Measurements from ENCODE around the gene INHBE.

The INHBE gene

DNA sequence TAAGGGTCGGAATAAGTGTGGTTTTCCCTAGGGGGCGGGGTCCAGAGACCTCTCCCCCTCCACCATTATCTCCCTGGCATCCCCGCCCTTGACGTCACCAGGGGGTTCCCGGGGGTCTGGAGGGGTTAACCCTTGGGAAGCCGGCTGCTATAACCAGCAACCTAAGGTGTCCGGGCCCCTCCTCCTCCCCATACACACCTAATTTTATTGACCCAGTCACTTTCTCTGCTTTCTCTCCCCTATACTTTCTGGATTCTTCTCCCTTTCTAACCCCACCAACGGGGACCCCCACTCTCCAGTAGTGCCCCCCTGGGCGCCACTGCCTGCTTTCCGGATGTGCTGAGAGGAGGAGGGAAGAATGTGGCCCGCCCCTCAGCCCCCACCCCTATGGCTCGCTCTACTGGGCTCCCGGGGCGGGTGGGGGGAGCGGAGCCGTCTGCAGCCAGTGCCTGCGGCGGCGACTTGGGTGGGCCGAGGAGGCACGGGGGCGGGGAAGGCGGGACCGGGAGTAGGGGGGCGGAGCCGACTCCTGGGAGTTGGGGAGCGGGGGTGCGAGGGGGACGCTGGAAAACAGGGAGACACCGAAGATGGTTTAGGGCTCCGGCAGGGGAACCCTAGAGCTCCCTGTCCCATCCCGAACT lies 6.3 kb downstream of the INHBE start:
- DNase-seq, result peak in 2 of 4 experiments; percentile 34 to 40

DNA sequence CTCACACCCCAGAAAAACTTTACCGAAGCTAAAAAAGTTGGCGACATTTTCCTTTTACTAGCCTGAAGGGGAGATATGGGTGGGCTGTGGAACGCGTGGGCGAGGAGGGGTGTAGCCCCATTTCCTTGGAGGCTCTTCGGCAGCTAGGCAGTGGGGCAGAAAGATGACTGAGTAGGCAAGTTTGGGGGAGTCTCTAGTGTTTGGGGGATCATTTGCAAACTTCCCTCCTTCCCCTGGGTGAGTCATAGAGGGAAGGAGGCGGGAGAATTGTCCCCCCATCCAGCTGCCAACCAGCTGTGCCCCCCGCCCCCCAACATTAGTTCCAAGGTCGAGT lies 6.8 kb downstream of the INHBE start:
- DNase-seq, result no peak

- DNase-seq, result peak; percentile 83 to 90 (median 86)
Measured at GRCh38 chr12:57462251-57462911, 7.3 kb downstream of the INHBE start.

- DNase-seq, result no peak
Measured at GRCh38 chr12:57462912-57463253, 7.8 kb downstream of the INHBE start.

DNA sequence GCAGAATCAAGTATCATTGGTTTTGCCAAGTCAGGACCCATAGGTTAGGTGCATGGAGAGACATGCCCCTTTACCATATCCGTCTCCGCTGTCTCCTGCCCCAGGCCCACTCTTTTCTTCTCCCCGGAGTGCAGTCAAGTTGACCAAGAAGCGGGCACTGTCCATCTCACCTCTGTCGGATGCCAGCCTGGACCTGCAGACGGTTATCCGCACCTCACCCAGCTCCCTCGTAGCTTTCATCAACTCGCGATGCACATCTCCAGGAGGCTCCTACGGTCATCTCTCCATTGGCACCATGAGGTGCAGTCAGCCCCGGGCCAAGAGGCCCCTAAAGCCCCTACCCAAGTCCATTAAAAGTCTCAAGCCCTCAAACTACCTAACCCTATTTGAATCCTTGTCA lies 9.5 kb downstream of the INHBE start:
- no peak for DNase-seq

- DNase-seq, result no peak
Measured at GRCh38 chr12:57465030-57465746, 10.1 kb downstream of the INHBE start.

GRCh38 chr12:57465747-57466505 lies 10.8 kb downstream of the INHBE start:
- DNase-seq, result no peak

GRCh38 chr12:57467212-57467874 lies 12.2 kb downstream of the INHBE start:
- no peak for DNase-seq

- no peak for DNase-seq
Measured at GRCh38 chr12:57467915-57468314, 12.8 kb downstream of the INHBE start.

GRCh38 chr12:57469296-57470164 lies 14.4 kb downstream of the INHBE start:
- no peak for DNase-seq

GRCh38 chr12:57470286-57470969 lies 15.3 kb downstream of the INHBE start:
- DNase-seq, result no peak

DNA sequence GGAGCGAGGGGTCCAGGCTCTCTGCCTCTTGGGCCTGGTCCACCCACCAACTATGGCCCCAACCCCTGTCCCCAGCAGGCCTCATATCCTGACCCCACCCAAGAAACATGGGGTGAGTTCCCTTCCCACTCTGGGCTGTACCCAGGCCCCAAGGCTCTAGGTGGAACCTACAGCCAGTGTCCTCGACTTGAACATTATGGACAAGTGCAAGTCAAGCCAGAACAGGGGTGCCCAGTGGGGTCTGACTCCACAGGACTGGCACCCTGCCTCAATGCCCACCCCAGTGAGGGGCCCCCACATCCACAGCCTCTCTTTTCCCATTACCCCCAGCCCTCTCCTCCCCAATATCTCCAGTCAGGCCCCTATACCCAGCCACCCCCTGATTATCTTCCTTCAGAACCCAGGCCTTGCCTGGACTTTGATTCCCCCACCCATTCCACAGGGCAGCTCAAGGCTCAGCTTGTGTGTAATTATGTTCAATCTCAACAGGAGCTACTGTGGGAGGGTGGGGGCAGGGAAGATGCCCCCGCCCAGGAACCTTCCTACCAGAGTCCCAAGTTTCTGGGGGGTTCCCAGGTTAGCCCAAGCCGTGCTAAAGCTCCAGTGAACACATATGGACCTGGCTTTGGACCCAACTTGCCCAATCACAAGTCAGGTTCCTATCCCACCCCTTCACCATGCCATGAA lies 16.0 kb downstream of the INHBE start:
- DNase-seq, result no peak

DNA sequence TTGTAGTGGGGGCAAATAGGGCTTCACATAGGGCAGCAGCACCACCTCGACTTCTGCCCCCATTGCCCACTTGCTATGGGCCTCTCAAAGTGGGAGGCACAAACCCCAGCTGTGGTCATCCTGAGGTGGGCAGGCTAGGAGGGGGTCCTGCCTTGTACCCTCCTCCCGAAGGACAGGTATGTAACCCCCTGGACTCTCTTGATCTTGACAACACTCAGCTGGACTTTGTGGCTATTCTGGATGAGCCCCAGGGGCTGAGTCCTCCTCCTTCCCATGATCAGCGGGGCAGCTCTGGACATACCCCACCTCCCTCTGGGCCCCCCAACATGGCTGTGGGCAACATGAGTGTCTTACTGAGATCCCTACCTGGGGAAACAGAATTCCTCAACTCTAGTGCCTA lies 16.6 kb downstream of the INHBE start:
- no peak for DNase-seq

GRCh38 chr12:57472391-57472790 lies 17.3 kb downstream of the INHBE start:
- DNase-seq, result no peak

DNA sequence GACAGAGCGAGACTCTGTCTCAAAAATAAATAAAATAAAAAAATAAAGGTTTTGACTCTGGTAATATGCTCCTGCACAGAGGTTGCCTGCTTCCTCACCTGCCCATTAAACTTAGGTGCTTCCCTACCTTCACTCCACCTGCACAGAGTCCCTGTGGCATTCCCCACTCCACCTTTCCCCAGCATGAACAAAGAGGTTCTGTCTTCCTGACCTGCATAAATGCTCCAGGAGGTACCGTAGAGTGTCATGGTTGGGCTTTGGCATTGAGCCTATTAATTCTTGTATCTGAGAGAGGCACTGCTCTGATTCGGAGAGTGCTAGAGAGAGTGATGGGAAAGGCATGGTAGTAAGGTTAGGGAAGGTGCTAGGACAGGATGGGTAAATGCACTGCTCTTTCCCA lies 18.3 kb downstream of the INHBE start:
- no peak for DNase-seq

- DNase-seq, result no peak
Measured at GRCh38 chr12:57473886-57474285, 18.8 kb downstream of the INHBE start.

GRCh38 chr12:57474430-57474829 lies 19.3 kb downstream of the INHBE start:
- DNase-seq, result no peak

DNA sequence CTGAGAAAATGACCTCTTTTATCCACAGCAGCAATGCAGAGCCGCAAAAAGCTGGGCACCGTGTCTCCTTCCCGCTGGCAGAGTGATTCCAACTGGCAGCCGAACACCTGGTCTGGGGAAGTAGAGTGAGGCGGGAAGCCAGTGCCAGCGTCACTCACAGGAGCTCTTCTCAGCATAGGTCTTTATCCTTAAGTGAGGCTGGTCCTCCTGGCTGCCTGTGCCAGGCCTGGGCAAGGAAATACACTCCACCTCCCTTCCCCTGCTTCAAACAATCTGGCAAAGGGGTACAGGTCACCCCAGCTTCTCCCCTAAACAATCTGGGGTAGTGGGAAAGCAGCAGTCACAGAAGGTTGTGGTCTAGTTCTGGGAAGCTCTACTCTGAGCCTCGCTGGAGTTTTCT lies 19.8 kb downstream of the INHBE start:
- no peak for DNase-seq

GRCh38 chr12:57475271-57476161 lies 20.4 kb downstream of the INHBE start:
- DNase-seq, result peak in 3 of 4 experiments; percentile 56 to 72 (median 63)
